GM21737 (cell line): ENCODE results near the gene CASK.
"Not testable (repeated sequence)": the region's sequence is repeated elsewhere in the genome, so short reads cannot be mapped to it uniquely, and the experiment has no call there.

Source experiments
- ATAC-seq: cut with Tn5 transposase; IDR thresholded peaks from one replicate; pipeline ENCODE4 v1.9.1; 2021; ENCODE audit warnings: mild to moderate bottlenecking, moderate library complexity; ENCODE audit not compliant: unreplicated experiment

The CASK gene

DNA sequence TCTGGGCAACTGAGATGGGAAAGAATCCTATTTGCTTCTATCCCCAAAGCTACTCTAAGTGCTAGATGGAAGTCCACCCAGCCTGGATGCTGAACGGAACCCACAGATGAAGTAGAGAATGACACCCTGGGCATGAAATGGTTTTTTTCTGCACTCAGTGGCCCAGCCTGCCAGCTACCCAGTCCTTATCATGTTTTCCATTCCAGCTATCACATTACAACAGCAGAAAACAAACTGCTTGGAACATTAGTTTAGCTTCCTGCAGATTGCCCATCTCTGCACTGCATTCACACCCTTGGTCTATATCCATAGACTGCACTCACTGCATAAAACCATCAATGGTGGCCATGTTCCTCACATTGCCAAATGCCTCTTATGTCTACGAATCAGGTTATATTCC lies 397.1 kb downstream of the CASK start:
- ATAC-seq = no peak

- ATAC-seq = no peak
Observed at GRCh38 chrX:41522671-41523070, 400.7 kb downstream of the CASK start.

- no peak for ATAC-seq
Observed at GRCh38 chrX:41522081-41522480, 401.3 kb downstream of the CASK start.

- ATAC-seq = no peak
Observed at GRCh38 chrX:41519468-41519867, 403.9 kb downstream of the CASK start.

- no peak for ATAC-seq
Observed at GRCh38 chrX:41518841-41519220, 404.5 kb downstream of the CASK start.

- no peak for ATAC-seq
Observed at GRCh38 chrX:41518127-41518840, 405.1 kb downstream of the CASK start.

DNA sequence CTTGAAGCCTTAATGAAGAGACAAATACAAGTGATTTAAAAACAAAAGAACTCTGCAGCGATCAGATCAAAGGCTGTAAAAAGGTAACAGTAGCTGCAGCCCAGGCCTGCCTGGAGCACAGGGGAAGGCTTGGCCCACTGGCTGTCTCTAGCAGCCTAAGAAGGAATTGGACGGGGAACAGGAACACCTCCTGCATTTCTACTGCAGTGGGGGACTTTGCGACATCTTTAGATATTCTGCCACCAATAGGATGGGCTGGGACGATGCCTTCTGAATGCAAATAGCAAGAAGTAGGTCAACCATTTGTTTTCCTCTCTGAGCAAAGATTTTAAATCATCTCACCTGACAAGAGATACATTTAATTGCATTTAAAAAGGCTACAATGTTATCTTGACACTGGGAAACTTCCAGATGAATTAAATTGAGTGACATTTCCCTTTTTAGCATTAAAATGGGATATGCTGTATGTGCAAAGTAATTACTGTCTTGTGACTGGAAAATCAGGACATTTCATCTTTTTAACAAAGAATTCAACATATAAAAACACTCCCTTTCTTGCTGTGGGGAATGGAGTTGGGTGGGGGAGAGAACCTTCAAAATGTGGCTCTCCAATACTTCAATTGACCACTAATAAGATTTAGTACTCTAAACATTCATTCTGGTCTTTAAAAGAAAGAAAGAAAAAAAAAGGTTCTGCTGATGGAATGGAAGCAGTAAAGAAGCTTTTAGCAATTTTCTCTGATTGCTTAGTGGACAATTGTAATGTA lies 406.2 kb downstream of the CASK start:
- no peak for ATAC-seq

DNA sequence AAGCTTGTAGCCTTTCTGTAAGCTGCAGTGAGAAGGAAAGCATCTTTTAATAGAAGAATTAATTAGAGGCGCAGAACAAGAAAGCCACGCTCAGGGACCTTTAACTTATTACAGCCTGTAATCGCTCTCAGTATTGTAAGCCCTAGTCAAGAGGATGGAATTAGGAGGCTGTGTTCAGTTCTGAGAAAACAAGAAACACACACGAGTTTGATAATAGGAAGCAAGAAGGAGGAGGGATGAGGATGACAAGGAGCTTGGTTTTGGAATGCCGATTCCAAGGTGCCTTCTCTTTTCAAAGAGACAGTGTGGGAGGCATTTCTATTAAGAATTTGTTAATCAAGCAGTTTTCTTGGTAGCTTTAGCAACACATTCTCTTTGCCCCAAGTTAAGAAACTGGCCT lies 406.9 kb downstream of the CASK start:
- no peak for ATAC-seq

- no peak for ATAC-seq
Observed at GRCh38 chrX:41515376-41515775, 408.0 kb downstream of the CASK start.

- ATAC-seq = no peak
Observed at GRCh38 chrX:41514179-41514578, 409.2 kb downstream of the CASK start.

- ATAC-seq = not testable (repeated sequence)
Observed at GRCh38 chrX:41512853-41513252, 410.5 kb downstream of the CASK start.

GRCh38 chrX:41512394-41512793 lies 411.0 kb downstream of the CASK start:
- ATAC-seq = peak; percentile 94

DNA sequence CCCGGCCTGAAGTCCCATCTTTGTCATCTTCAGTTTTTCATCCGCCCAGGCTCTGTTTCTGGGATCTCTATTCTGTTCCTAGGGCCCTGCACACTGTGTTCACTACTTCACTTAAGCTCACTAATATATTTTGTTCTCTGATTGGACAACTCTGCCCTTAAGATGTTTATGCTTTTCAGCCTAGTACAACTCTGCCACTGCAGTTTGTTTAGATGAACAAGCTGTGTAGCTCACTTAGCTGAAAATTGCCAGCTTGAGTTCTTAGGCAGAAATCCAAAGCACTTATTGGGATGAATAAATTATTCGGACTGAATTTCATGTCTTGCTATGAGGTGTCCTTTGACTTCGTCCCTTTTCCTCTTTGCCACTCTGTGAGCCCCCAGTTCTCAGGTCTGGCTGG lies 415.4 kb downstream of the CASK start:
- ATAC-seq = no peak

- no peak for ATAC-seq
Observed at GRCh38 chrX:41502004-41502403, 421.4 kb downstream of the CASK start.

DNA sequence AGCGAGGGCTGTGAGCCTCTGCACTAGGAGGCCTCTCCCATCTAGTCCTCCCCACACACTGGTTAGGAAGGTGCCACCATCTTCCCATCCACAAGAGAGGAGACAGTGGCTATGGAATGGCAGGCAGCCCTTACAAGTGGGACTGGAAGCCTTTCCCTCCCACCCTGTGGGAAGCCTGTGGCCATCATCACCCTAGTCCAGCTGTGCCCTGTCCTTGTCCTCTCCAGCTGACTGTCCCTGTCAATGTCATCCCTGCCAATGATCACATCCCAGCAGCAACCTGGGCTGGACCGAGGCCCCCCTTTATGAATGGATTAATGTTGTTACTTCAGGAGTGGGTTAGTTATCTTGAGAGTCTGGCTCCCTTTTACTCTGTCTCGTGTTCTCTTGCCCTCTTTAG lies 423.4 kb downstream of the CASK start:
- no peak for ATAC-seq

DNA sequence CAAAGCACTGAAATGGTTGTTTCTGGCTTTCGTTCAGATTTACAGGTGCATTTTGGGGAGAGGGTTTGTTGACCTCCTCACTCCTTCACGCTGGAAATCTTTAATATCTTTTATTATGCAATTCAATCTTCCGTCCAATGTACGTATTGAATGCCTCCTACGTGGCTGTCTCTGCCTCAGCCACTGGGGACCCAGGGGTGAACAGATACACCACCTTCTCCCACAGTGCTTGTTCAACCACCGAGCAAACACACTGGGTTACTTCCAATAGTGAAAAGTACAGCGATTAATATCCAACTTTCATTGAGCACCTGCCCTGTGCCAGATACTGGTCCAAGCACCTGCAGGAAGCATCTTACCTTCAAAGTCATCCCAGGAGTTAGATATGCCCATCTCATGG lies 424.2 kb downstream of the CASK start:
- no peak for ATAC-seq

DNA sequence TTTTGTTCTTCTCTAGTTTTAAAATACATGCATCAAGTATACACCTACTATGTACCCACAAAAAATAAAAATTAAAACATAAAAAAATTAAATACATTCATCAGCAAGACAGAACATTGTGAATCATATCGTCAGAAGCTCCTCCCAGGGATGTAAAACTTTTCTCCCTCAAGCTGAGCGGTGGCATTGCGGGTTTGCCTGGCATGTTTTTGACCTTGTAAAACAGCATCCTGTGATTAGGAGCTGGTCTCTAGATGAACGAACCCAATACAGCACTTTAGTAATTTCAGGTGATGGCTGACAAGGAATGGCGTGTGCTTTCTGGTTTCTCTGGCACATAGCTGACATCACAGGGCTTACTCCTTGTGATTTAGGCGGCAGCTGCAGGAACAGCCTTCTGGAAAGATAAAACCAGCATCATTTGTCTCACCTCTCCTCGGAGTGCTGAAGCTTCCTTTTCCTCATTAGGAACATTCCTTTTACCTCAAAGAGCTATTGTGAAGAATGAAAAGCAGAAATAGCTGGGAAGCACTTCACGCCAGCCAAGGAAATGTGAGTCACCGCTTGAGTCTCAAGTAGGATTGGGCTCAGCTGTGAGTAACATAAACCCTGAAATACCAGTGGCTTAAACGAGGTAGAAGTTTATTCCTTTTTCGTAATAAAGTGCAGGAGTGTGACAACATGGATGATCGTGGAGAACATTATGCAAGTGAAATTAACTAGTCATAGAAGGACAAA lies 431.9 kb downstream of the CASK start:
- no peak for ATAC-seq

DNA sequence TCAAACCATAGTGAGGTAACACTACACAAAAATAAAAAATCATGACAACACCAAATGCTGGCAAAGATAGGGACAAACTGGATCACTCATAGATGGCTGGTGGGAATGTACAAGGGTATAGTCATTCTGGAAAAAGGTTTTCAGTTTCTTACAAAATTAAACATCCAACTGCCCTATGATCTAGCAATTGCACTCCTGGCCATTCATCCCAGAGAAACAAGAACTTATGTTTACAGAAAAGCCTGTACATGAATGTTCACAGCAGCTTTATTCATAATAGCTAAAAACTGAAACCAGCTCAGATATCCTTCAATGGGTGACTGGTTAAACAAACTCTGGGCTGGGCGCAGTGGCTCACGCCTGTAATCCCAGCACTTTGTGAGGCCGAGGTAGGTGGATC lies 432.9 kb downstream of the CASK start:
- no peak for ATAC-seq

- ATAC-seq = no peak
Observed at GRCh38 chrX:41482154-41482850, 441.1 kb downstream of the CASK start.

DNA sequence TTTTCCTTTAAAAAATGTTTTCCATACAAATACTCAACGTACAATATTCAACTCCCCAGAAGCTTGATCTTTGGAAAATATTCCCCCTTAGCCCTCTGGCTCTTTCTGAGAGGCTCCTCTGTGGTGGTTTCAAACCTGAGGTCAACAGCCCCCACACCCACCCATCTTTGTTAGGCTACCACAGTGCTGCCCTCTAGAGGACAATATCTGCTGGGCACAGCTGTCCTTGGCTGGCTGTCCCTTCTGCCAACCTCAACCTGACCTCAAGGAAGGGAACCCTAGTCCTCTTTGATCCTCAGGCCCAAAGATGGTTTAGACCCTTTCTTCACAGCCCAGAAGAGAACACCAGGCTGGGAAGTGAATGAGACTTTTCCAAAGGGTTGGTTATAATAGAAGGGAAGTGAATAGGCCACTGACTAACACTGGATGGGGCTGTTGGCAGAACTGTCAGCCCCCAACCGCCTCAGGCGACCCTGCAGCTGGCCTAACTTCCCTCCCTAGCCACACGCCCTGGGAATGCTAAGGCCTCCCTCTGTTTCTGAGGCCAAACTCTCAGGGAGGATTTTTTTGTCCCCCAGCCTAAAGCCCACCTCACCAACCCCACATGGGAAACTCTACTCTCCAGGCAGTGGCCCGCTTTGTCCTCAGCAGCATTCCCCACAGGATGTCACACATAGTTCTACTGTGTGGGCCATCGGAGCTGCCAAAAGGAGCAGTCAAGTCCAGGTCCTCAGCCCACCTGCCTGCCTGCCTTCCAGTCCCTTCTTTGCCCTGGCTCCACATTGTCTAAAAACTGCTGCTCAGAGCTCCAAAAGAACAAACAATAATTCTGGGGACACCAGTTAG lies 441.9 kb downstream of the CASK start:
- no peak for ATAC-seq
